Tibial nerve (tissue), 4 donors: Measurements from ENCODE around the gene ATG4D.

Experiments used
- CTCF ChIP-seq, 5 experiments: fragments of 200-600 bp in 3 of 5; fragments of 450-650 bp in 2 of 5; sonication (generic) in 3 of 5; IDR thresholded peaks; one replicate each; pipeline ENCODE4 v1.5.1; 2016 to 2019; ENCODE audit warnings: antibody characterized with exemption in 5 of 5, mild to moderate bottlenecking in 3 of 5, moderate library complexity in 2 of 5
- EP300 ChIP-seq, 2 donors: sonication (generic); formaldehyde crosslinking; IDR thresholded peaks; one replicate each; pipeline ENCODE4 v1.6.1; 2017; ENCODE audit warnings: antibody characterized with exemption in 2 of 2, mild to moderate bottlenecking in 1 of 2

DNA sequence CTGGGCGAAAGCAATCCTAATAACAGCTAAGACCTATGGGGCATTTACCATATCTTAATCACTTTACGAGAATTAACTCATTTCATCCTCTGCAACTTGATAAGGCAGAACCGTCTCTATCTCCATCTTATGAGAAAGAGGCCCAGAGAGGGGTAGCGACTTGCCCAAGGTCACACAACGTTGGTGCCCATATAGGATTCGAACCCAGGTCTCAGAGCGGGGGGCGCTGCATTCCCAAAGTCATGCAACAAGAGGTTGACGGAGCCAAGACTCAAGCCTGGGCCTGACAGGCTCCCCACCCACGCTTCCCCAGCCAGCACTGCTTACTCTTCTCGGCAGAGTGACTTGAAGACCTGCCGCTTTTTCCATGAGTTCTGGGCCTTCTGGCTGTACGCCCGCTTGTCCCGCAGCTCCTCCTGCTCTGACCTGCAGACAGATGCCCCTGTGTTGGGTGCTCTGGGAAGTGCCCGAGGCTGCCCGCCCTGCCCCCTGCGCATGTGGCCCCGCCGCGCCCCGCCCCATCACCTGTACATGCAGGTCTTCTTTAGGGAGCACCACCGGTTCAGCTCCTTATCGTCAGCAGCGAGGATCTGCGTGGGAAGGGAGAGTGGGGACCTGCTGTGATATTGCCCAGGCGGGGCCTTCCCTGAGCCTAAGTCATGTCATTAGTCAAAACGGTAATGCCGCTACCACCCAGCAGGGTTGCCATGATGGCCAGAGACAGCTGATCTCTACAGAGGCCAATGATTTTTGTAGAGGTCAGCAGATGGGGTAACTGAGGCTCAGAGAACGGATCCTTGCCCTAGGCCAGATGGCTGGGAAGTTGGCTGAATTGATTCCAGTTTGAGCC is 11.3 kb downstream of the ATG4D start:
- TF ChIP-seq CTCF (IDR thresholded peaks at IDR 0.05) (no peak), EP300 (IDR thresholded peaks at IDR 0.05) (no peak)
